BLaER1 treated with 17β-estradiol and CSF1 and Interleukin-3, amounts not matched to agents 10 nM and 100 nM (cell line): ENCODE measurements around the gene EPHA6.

Source experiments
- H3K27ac ChIP-seq, 11 experiments: shearing (Covaris generic); formaldehyde crosslinking; 2 replicates each; pipeline ENCODE4 v1.8.1; 2022
- H3K27me3 ChIP-seq, 11 experiments: shearing (Covaris generic); formaldehyde crosslinking; 2 replicates each; pipeline ENCODE4 v1.8.1; 2022
- H3K36me3 ChIP-seq, 11 experiments: shearing (Covaris generic); formaldehyde crosslinking; 2 replicates each; pipeline ENCODE4 v1.8.1; 2022
- H3K4me1 ChIP-seq, 10 experiments: shearing (Covaris generic); formaldehyde crosslinking; 2 replicates each; pipeline ENCODE4 v1.8.1; 2022
- H3K4me2 ChIP-seq, 11 experiments: shearing (Covaris generic); formaldehyde crosslinking; 2 replicates each; pipeline ENCODE4 v1.8.1; 2022
- H3K4me3 ChIP-seq, 10 experiments: shearing (Covaris generic); formaldehyde crosslinking; 2 replicates each; pipeline ENCODE4 v1.8.1; 2022
- H3K9ac ChIP-seq, 11 experiments: shearing (Covaris generic); formaldehyde crosslinking; 2 replicates each; pipeline ENCODE4 v1.8.1; 2022
- H3K9me3 ChIP-seq, 11 experiments: shearing (Covaris generic); formaldehyde crosslinking; replicated peaks in 1 of 11; 2 replicates each; pipeline ENCODE4 v1.8.1; 2022
- H4K20me1 ChIP-seq, 11 experiments: shearing (Covaris generic); formaldehyde crosslinking; 2 replicates each; pipeline ENCODE4 v1.8.1; 2022
- Cebpa-rat ChIP-seq, 11 experiments: shearing (Covaris generic); IDR thresholded peaks; 2 replicates each; pipeline ENCODE4 v1.8.1; 2022

EPHA6 gene

GRCh38 chr3:97340940-97341339 lies 526.5 kb downstream of the EPHA6 start:
- Histone ChIP-seq H3K4me2 (no peak overlapping the region), H3K4me3 (no peak overlapping the region), H3K27me3 (no peaks in the 10 kb centered on the region), H4K20me1 (no peaks in the 10 kb centered on the region), H3K9me3 (no peaks in the 10 kb centered on the region), H3K36me3 (no peaks in the 10 kb centered on the region), H3K4me1 (no peaks in the 10 kb centered on the region), H3K9ac (no peak overlapping the region), H3K27ac (no peak overlapping the region)
- TF ChIP-seq Cebpa-rat (IDR thresholded peaks at IDR 0.05) = no peak

GRCh38 chr3:97347780-97348179 lies 533.4 kb downstream of the EPHA6 start:
- H3K36me3 ChIP-seq = no peaks in the 10 kb centered on the region
- no peaks in the 10 kb centered on the region for H3K4me1 ChIP-seq
- no peaks in the 10 kb centered on the region for H4K20me1 ChIP-seq
- H3K4me3 ChIP-seq = no peak overlapping the region
- no peak overlapping the region for H3K9ac ChIP-seq
- H3K9me3 ChIP-seq = no peaks in the 10 kb centered on the region
- H3K27me3 ChIP-seq = no peaks in the 10 kb centered on the region
- H3K27ac ChIP-seq = no peak overlapping the region
- no peak for TF ChIP-seq Cebpa-rat (IDR thresholded peaks at IDR 0.05)
- H3K4me2 ChIP-seq = no peak overlapping the region

- Histone ChIP-seq H3K27me3 (no peaks in the 10 kb centered on the region), H3K9ac (no peak overlapping the region), H4K20me1 (no peaks in the 10 kb centered on the region), H3K9me3 (peaks cover 0 to 8% (median 0%) of the 10 kb centered on the region in 11 experiments; a peak in 4 of 22 replicates), H3K4me3 (no peak overlapping the region), H3K36me3 (no peaks in the 10 kb centered on the region), H3K27ac (no peak overlapping the region), H3K4me2 (no peak overlapping the region), H3K4me1 (no peaks in the 10 kb centered on the region)
- no peak for TF ChIP-seq Cebpa-rat (IDR thresholded peaks at IDR 0.05)
Observed at GRCh38 chr3:97350971-97351370, 536.6 kb downstream of the EPHA6 start.

GRCh38 chr3:97353176-97353575 lies 538.8 kb downstream of the EPHA6 start:
- Histone ChIP-seq H3K9me3 (peaks cover 0 to 8% (median 0%) of the 10 kb centered on the region in 11 experiments; a peak in 4 of 22 replicates), H3K4me2 (no peak overlapping the region), H3K4me1 (no peaks in the 10 kb centered on the region), H4K20me1 (no peaks in the 10 kb centered on the region), H3K4me3 (no peak overlapping the region), H3K9ac (no peak overlapping the region), H3K36me3 (no peaks in the 10 kb centered on the region), H3K27ac (no peak overlapping the region), H3K27me3 (no peaks in the 10 kb centered on the region)
- TF ChIP-seq Cebpa-rat (IDR thresholded peaks at IDR 0.05) = no peak

- TF ChIP-seq Cebpa-rat (IDR thresholded peaks at IDR 0.05) = no peak
- Histone ChIP-seq H3K9me3 (no peaks in the 10 kb centered on the region), H3K27me3 (no peaks in the 10 kb centered on the region), H3K4me1 (no peaks in the 10 kb centered on the region), H3K27ac (no peak overlapping the region), H3K4me2 (no peak overlapping the region), H3K9ac (no peak overlapping the region), H3K4me3 (no peak overlapping the region), H4K20me1 (no peaks in the 10 kb centered on the region), H3K36me3 (no peaks in the 10 kb centered on the region)
Observed at GRCh38 chr3:97359977-97360376, 545.6 kb downstream of the EPHA6 start.

GRCh38 chr3:97360804-97361203 lies 546.4 kb downstream of the EPHA6 start:
- Histone ChIP-seq H3K4me2 (no peak overlapping the region), H3K36me3 (no peaks in the 10 kb centered on the region), H4K20me1 (no peaks in the 10 kb centered on the region), H3K27ac (no peak overlapping the region), H3K27me3 (no peaks in the 10 kb centered on the region), H3K4me1 (no peaks in the 10 kb centered on the region), H3K9me3 (no peaks in the 10 kb centered on the region), H3K9ac (no peak overlapping the region), H3K4me3 (no peak overlapping the region)
- TF ChIP-seq Cebpa-rat (IDR thresholded peaks at IDR 0.05) = no peak

GRCh38 chr3:97384583-97384982 lies 570.2 kb downstream of the EPHA6 start:
- no peak overlapping the region for H3K4me3 ChIP-seq
- peaks cover 0 to 46% (median 0%) of the 10 kb centered on the region in 10 experiments; a peak in 6 of 20 replicates for H3K4me1 ChIP-seq
- no peak overlapping the region for H3K4me2 ChIP-seq
- no peaks in the 10 kb centered on the region for H3K36me3 ChIP-seq
- TF ChIP-seq Cebpa-rat (IDR thresholded peaks at IDR 0.05) = no peak
- peaks cover 7 to 47% (median 10%) of the 10 kb centered on the region in 11 experiments; a peak in 19 of 22 replicates for H3K9me3 ChIP-seq
- H3K9ac ChIP-seq = no peak overlapping the region
- no peaks in the 10 kb centered on the region for H3K27me3 ChIP-seq
- H3K27ac ChIP-seq = no peak overlapping the region; a peak in 1 of 22 replicates
- no peaks in the 10 kb centered on the region for H4K20me1 ChIP-seq

GRCh38 chr3:97388774-97389173 lies 574.4 kb downstream of the EPHA6 start:
- Histone ChIP-seq H3K9me3 (peaks cover 7 to 47% (median 10%) of the 10 kb centered on the region in 11 experiments; a peak in 19 of 22 replicates), H3K4me3 (no peak overlapping the region), H3K4me2 (0 out of 22 replicates have a peak overlapping the region, but pooled peaks of 2 of the 11 experiments have one; percentile 32 to 35), H3K36me3 (no peaks in the 10 kb centered on the region), H3K9ac (no peak overlapping the region), H3K4me1 (peaks cover 0 to 39% (median 0%) of the 10 kb centered on the region in 10 experiments; a peak in 6 of 20 replicates), H3K27me3 (no peaks in the 10 kb centered on the region), H3K27ac (peak overlapping the region in 2 of 11 experiments; percentile 74 to 77; a peak in 3 of 22 replicates), H4K20me1 (no peaks in the 10 kb centered on the region)
- no peak for TF ChIP-seq Cebpa-rat (IDR thresholded peaks at IDR 0.05)

- H3K27me3 ChIP-seq = no peaks in the 10 kb centered on the region
- H4K20me1 ChIP-seq = no peaks in the 10 kb centered on the region
- H3K9ac ChIP-seq = no peak overlapping the region
- H3K9me3 ChIP-seq = peaks cover 7 to 39% (median 10%) of the 10 kb centered on the region in 11 experiments; a peak in 19 of 22 replicates
- no peak overlapping the region for H3K27ac ChIP-seq
- no peak for TF ChIP-seq Cebpa-rat (IDR thresholded peaks at IDR 0.05)
- H3K4me3 ChIP-seq = no peak overlapping the region
- no peaks in the 10 kb centered on the region for H3K36me3 ChIP-seq
- H3K4me1 ChIP-seq = peaks cover 0 to 39% (median 0%) of the 10 kb centered on the region in 10 experiments; a peak in 6 of 20 replicates
- no peak overlapping the region for H3K4me2 ChIP-seq
Observed at GRCh38 chr3:97389936-97390335, 575.5 kb downstream of the EPHA6 start.

- Histone ChIP-seq H3K9me3 (peaks cover 7 to 27% (median 9%) of the 10 kb centered on the region in 11 experiments; a peak in 19 of 22 replicates), H3K4me1 (peaks cover 0 to 30% (median 0%) of the 10 kb centered on the region in 10 experiments; a peak in 6 of 20 replicates), H3K27ac (no peak overlapping the region), H3K36me3 (no peaks in the 10 kb centered on the region), H3K4me2 (no peak overlapping the region), H4K20me1 (no peaks in the 10 kb centered on the region), H3K4me3 (no peak overlapping the region), H3K27me3 (no peaks in the 10 kb centered on the region), H3K9ac (no peak overlapping the region)
- no peak for TF ChIP-seq Cebpa-rat (IDR thresholded peaks at IDR 0.05)
Observed at GRCh38 chr3:97391167-97391566, 576.8 kb downstream of the EPHA6 start.
